ENCODE data around the gene TMEM117. TPM values are rescaled to one million over a fixed set of nuclear protein-coding genes. Genes with fewer than 3 reads are reported as not detected.
"Not testable (repeated sequence)": the region's sequence is repeated elsewhere in the genome, so short reads cannot be mapped to it uniquely, and the experiment has no call there.

TMEM117 gene
- polyA plus RNA-seq, 3 donors, result 1.9 to 4.0 (median 2.5) TPM

DNA sequence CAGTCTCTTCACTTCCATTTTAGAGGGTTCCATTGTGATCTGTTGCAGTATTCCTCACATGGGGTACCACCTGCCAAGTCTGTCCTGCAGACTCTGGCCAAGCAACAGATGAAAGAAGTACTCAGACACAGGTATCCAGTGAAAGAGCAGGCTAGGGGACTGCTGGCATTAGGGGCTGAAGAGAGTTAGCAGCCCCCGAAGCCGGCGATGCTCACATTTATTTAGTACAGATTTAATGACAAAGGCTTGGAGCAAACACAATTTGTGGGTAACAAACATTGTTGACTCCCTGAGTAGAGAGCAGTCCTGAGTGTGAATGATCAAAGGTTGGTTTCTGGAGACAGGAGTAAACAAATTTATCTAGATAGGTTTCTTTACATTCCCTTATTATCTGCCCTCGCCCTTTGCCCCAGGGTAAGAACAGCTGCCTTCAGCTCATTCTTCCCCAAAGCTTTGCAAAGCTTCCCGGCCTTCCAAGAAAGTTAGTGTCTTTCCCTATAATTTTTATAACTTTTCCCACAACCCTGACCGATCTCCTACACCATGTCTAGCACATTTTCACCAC lies 144.8 kb downstream of the TMEM117 start:
- H3K27ac ChIP-seq (ENCODE audit: low read depth, low read length), result no peak overlapping the region
- WGBS, 3 donors, result 72 to 95% (median 88%) methylated on average over 6 of the region's 6 CpGs

DNA sequence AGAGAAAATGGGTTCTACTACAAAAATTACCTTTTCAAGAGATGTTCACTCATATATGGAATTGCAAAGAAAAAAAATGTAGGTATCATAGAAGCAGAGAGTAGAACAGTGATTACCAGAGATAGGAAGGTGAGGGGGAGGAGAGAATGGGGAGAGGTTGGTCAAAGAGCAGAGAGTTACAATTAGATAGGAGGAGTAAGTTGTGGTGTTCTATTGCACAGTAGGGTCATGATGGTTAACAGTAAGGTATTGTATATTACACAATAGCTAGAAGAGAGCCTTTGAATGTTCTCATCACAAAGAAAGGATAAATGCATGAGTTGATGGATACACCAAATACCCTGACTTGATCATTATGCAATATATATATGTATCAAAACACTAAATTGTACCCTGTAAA lies 145.8 kb downstream of the TMEM117 start:
- H3K27ac ChIP-seq (ENCODE audit: low read depth, low read length), result no peak overlapping the region

DNA sequence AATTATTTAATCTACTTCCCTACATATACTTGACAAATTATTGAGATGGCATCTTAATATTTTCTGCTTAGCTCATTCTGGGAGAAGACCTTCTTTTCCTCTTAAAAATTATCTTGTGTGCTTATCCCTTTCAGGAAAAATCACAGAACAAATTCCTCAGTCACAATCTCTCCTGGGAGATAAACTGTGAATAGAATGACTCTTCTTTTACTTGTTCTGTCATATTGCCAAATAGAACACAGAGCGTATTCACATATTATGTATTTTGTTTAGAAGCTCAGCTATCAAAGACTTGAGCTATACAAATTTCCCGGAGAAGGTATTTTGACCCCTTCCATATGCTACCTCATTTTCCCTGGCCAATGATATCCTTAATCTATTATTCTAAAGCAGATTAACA lies 146.7 kb downstream of the TMEM117 start:
- WGBS, 3 donors, result 61 to 83% (median 76%) methylated on average over 2 of the region's 2 CpGs

DNA sequence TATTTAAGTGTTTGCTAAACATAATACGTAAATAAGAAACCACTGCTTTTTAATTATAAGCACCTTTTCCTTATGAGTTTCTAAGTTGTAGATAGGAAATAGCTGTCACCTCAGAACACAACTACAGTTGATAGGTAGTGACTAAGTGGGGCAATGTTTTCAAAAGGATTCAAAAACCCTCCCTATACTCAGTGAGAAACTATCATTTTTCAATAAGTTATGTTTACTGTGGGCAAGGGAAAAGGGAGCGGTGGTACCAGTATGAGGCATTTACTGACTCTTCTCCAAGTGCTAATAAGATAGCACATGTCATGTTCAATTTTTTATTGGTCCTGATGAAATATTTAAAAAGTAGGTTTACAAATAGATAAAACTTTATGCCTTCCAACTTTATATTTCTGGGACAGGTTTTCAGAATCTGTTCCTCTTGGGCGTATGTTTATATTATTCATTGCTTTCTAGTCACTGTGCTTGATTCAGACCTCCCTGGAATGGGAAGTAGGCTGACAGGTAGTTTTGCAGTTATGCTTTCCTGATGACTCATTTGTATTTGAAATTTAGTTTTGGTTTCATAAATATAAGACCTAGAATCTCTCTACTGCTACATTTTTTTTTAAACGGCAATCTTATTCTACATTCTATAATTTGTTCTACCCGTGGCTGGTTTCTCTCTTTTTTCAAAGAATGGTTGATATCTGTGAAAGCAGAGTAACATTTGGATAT lies 153.1 kb downstream of the TMEM117 start:
- WGBS, 3 donors, result 49 to 67% (median 54%) methylated on average over 5 of the region's 5 CpGs
- no peak overlapping the region for H3K27ac ChIP-seq (ENCODE audit: low read depth, low read length)

More for the DNA sequence above, 146.7 kb downstream of the TMEM117 start:
- no peak overlapping the region for H3K27ac ChIP-seq (ENCODE audit: low read depth, low read length)

DNA sequence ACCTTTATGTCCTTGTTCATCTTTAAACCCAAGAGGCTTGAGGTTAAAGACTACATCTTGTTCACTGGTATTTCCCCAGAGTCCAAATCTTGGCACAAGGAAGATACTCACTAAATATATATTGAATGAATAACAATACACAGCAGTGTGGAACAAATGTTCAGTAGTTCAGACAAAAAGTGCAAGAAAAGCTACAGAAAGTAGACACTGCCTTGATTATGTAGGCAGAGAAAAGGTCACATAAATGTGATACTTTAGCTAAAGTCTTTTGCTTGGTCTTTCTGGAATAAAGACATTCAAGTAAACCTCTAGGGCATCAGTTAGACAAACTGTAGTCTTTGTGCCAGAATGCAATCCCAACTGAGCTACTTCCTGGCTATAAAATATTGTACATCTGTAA lies 157.0 kb downstream of the TMEM117 start:
- no peak overlapping the region for H3K27ac ChIP-seq (ENCODE audit: low read depth, low read length)

DNA sequence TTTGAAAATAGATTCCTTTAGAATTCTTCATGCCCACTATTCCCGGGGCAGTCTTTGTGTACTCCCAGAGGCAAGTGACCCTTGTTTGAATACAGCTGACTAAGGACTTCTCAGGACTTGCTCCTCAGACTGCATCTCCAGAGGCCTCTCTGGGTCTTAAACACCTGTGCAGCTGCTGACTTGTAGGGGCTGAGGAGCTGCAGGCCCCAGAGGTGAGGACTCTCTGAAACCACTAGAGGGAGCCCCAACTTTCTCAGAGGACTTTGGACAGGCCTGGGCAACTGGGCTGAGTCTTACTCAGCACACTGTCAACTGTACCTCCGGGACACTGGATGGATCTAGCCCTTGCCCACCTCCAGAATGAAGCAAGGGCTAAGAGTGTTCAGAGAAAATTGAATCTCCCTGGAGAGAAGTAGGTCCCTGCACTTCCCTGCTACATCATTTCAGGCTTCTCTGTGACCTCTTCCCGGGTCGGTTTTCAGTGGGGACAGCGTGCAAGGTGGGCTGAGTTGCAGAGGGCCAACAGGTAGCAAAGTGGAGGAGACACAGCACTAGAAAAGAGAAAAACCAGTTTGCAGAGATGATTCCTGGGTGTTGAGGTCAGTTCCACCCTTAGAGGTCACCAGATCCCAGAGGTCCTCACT lies 164.6 kb downstream of the TMEM117 start:
- WGBS, 3 donors, result 87 to 90% (median 88%) methylated on average over 5 of the region's 5 CpGs

DNA sequence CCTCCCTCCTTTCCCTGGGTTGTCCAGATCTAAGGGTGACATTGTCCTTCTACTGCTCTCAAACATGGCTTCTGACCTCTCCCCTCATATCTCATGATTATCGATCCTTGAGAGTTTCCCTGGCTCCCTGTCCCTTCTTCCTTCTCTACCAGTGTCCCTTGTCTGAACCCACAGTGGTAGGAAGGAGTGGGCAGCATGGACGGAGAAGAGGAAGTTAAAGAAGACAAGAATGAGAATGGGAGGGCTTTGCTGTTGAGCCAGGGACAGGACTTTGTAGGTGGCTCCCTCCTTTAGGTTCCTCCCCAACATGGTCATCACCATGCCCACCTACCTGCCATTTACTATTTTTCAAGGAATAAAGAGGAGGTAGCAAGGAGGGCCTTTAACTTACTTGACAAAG lies 166.7 kb downstream of the TMEM117 start:
- H3K27ac ChIP-seq (ENCODE audit: low read depth, low read length), result no peak overlapping the region
- WGBS, 3 donors, result 70 to 81% (median 75%) methylated on average over 2 of the region's 2 CpGs

More for the DNA sequence above, 164.6 kb downstream of the TMEM117 start:
- H3K27ac ChIP-seq (ENCODE audit: low read depth, low read length), result no peak overlapping the region

DNA sequence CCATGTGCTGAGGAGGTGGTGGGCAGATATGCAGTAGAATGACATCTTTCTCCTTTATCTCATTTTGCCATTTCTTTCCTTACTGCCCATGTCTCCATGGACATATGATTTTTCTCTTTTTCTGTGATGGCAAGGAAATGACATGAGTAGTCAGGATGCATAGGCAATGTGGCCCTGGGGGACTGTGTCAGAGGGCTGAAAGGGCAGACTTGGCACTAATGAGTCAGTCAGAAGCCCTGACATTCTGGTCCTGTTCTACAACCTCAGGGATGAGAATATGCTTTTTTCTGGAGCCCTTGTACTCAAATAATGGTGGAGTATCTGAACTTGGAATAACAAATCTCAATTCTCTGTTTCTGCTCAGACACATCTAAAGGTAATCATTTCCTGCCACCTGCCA lies 167.8 kb downstream of the TMEM117 start:
- H3K27ac ChIP-seq (ENCODE audit: low read depth, low read length), result no peak overlapping the region

DNA sequence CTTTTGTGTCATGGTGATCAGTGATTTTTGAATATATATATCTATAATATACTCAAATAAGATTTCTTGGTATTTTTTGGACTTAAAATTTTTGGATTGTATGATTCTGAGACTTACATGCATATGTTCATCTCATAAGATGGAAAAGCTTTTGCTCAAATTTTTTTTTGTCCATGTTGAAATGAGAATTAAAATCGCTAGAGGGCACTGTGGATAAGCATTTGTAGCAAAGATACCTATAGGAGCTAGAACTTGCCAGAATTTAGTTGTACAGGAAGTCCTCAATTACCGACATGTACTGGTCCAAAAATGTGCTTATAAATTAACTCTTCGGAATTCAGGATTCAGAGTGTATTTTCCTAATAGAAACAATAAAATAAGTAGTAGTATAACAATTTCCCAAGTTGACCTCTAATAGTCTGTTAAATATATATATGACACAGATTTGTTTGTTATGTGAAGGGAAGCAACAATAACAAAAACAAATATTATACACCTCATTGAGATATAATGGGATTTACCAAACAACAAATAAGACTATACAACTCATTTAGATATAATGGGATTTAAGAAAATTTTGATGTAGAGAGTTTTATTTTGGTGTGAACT lies 179.6 kb downstream of the TMEM117 start:
- H3K27ac ChIP-seq (ENCODE audit: low read depth, low read length), result no peak overlapping the region
- WGBS, 3 donors, result 0 to 1% (median 1%) methylated on average over 3 of the region's 3 CpGs

DNA sequence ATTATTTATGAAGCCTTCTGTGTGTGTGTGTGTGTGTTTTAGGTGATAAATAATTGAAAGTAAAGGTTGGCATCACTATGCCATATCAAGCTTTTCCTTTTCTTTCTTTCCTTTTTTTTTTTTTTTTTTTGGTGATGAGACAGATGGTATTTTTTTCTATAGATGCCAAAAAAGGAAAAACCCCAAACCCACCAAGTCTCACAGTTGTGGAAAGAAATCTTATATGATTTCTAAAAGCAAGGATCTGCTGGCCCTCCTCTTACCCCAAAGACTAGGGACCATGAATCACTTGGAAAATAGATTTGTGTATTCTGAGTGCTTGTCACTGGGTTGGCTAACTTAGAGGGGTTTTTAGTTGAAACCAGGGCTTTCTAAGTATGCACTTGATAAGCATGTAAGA lies 181.3 kb downstream of the TMEM117 start:
- no peak overlapping the region for H3K27ac ChIP-seq (ENCODE audit: low read depth, low read length)

DNA sequence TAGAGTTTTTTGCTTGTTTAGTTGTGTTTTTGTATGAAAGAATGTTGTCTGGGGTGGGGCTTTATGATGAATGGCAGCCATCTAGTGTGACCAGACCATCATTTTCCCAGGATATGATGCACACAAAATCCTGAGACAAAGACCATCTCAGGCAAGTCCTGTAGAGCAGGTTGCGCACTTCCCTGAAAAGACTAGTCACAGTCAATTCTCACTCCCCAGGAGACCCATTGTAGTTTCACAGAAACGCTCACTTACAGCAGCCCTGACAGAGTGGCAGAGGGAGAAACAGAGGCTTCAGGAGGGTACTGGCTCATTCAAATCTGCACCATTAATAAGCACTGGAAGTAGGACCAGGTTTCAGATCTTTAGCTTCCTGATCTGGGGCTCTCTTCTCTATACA lies 183.2 kb downstream of the TMEM117 start:
- WGBS, 3 donors, result 76 to 89% (median 83%) methylated on average over 2 of the region's 2 CpGs
- H3K27ac ChIP-seq (ENCODE audit: low read depth, low read length), result no peak overlapping the region

DNA sequence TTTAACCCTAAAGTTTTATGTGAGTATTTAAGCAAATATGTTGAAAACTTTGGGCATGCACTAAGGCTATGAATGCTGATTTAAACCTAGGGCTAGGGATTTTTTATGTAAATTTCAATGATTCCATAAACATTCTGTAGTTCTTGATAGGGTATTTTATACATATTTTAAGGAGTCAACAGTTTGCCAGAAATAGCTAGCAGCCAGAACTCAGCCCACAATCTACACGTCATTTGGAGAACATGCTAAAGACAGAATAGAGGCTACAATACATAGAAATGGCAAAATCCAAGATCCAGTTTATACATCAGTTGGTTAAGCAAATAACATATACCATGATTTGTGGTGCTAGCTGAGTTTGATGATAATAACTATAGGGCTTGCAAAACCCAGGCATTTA lies 184.7 kb downstream of the TMEM117 start:
- 87 to 100% (median 91%) methylated on average over 1 of the region's 1 CpG for WGBS, 3 donors
- no peak overlapping the region for H3K27ac ChIP-seq (ENCODE audit: low read depth, low read length)

DNA sequence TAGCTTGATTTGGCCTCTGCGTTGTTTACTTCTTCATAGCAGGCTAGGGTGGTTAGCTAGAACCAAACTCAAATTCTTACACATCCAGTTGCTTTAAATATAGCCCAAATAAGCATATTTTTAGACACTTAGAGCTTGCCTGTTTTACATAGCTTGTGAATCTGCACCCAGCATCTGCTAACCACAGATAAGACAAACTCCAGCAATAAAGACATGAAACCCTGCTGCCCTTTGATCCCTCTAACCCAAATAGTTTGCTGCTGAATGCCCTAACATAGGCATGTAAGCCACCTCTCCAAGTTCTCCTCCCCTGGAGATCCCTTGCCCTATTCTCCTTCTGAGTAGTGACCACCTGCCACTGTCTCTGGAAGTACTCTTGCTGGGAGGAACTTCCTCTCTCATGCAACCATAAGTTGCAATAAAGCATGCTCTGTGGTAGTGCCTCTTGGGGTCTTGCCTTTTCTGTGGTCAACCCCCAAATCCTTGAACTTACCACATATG lies 185.6 kb downstream of the TMEM117 start:
- no peak overlapping the region for H3K27ac ChIP-seq (ENCODE audit: low read depth, low read length)
- WGBS, 3 donors, result 89 to 97% (median 94%) methylated on average over 1 of the region's 1 CpG

DNA sequence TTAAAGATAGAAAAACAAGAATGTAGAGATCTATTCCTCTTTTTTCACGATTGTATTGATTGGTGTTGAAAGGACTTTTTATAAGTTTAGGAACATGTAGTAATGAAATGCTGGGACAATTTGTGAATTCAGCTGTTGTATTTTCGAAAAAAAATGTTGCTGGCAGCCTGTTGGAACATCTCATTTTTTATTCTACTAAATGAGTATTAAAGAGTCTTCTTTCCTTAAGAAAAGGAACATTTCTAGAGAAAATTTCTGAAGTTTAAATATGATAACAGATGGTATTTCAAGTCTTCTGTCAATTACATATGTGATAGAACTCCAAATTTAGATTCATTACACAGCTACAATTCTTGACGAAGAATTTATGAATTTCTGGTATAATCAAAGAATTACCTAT lies 189.6 kb downstream of the TMEM117 start:
- 76 to 85% (median 82%) methylated on average over 3 of the region's 3 CpGs for WGBS, 3 donors
- no peak overlapping the region for H3K27ac ChIP-seq (ENCODE audit: low read depth, low read length)

DNA sequence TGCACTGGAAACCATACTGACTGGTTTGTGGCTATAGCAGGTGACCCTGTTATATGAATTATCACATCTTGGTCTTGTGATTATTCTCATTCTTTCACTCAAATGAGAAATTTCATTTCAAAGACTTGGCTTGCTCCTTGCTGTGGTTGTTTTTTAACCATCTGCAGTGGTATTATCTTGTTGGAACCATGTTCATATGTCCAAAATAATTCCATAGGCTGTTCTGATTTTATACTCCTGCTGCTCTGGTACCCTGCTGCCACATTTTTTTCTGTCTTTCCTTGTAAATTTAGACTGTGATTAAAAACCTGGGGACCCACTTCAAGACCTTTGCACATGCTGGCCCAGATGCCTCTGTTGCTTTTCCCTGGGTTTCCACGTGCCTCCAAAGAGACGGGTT lies 190.2 kb downstream of the TMEM117 start:
- WGBS, 3 donors, result 84 to 96% (median 94%) methylated on average over 2 of the region's 2 CpGs
- H3K27ac ChIP-seq (ENCODE audit: low read depth, low read length), result no peak overlapping the region

DNA sequence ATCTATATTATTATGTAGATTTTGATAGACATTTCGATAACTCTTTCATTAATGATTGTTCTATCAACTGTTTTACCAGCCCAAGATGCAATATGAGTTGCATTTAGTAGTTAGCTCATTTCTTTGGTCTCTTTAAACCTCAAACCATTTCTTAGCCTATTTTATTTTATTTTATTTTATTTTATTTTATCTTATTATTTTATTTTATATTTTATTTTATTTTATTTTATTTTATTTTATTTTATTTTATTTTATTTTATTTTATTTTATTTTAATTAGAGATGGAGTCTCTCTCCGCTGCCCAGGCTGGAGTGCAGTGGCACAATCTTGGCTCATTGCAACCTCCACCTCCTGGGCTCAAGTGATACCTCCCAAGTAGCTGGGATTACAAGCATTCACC lies 191.0 kb downstream of the TMEM117 start:
- H3K27ac ChIP-seq (ENCODE audit: low read depth, low read length), result not testable (repeated sequence)
- 79 to 96% (median 91%) methylated on average over 2 of the region's 2 CpGs for WGBS, 3 donors

DNA sequence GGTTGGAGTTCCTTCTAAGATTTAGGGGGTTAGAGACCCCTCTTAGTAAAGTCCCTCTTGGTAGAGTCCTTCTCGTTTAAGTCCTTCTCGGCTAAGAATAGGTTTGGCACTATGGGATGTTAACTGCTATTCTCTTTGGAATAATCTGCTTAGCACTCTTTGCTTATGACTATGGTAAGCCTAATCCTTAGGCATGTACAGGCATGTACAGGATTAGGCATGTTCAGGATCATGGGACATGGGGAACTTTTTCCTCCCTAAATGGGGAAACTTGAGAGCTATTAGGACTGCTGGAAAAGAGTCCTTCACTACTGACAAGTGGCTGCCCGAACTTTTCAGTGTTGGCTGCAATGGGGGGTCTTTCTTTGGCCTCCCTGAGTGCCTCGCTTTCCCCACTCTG lies 193.3 kb downstream of the TMEM117 start:
- WGBS, 3 donors, result 91 to 95% (median 95%) methylated on average over 4 of the region's 4 CpGs
- no peak overlapping the region for H3K27ac ChIP-seq (ENCODE audit: low read depth, low read length)

DNA sequence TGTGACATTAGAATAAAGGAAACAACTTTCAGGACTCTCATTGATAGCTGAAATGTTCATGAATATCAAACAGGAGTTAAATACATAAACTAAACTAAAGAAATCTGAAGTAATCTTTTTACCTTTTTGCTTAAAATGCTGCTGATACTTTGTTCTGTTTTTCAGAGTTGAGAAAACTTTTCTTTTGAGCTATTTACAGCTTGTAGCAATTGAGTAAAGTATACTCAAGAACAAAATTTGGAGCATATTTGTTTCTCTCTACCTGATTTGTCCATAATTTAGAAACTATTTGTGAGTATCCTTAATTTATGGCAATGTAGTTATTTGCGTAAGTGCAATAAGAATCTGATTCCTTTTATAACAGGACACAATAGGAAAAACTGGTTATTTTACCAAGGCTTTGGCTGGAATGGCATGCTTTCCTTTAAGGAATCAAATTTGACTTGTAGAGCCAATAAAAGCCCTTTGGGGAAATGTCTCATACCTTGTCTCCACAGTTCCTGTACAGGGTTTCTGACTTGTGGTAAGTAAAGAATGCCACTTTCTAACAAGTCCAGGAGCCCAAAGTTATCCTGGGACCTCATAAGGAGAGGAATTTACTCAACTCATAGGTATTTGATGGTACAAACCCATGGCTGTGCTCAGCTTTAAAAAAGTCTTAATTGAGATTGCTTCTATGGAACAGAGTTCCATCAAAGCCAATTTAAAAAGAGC lies 195.7 kb downstream of the TMEM117 start:
- 92 to 100% (median 100%) methylated on average over 1 of the region's 1 CpG for WGBS, 3 donors
- no peak overlapping the region for H3K27ac ChIP-seq (ENCODE audit: low read depth, low read length)

DNA sequence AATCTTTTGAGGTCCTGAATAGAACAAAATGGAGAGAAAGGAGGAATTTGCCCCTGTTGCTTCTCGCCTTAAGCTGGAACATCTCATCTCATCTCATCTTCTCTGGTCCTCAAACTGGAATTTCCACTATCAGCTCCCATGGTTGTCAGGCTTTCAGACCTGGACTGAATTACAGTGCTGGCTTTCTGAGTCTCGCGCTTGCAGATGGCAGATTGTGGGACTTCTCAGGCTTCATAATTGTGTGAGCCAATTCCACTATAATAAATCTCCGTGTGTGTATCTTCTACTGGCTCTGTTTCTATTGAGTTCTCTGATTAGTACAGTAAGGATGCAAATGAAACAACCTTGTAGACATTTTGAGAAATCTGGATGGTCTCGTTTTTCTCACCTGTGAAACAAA lies 199.0 kb downstream of the TMEM117 start:
- 90 to 92% (median 91%) methylated on average over 5 of the region's 5 CpGs for WGBS, 3 donors
- H3K27ac ChIP-seq (ENCODE audit: low read depth, low read length), result no peak overlapping the region

Measured in adipose tissue (tissue), 3 donors.